Hematopoietic multipotent progenitor cell treated with erythropoietin and hydrocortisone succinate and interleukin-3 and kit ligand, for 4 days (in vitro differentiated cells): Measurements from ENCODE around the gene DHRS7.

ENCODE experiments used
- DNase-seq: peaks from one replicate; pipeline ENCODE4 v3.0.0-alpha.2; 2015

The DHRS7 gene

GRCh38 chr14:60164712-60165546, at the start of gene DHRS7:
Gene DHRS7, minus strand, starts transcription at chr14:60165398. Its CDS starts 89 bp downstream, at chr14:60165309.
- peak; percentile 93 for DNase-seq

- no peak for DNase-seq
These were observed 49.4 kb upstream of the DHRS7 start for GRCh38 chr14:60214415-60215126.

GRCh38 chr14:60214003-60214402, 48.8 kb upstream of the DHRS7 start:
- no peak for DNase-seq

GRCh38 chr14:60212503-60213371, 47.5 kb upstream of the DHRS7 start:
- no peak for DNase-seq

GRCh38 chr14:60211153-60211552, 46.0 kb upstream of the DHRS7 start:
- no peak for DNase-seq

- DNase-seq: no peak
These were observed 45.5 kb upstream of the DHRS7 start for GRCh38 chr14:60210703-60211102.

- peak; percentile 43 for DNase-seq
These were observed 41.8 kb upstream of the DHRS7 start for GRCh38 chr14:60206837-60207533.

- no peak for DNase-seq
These were observed 41.1 kb upstream of the DHRS7 start for GRCh38 chr14:60206249-60206670.

- no peak for DNase-seq
These were observed 39.9 kb upstream of the DHRS7 start for GRCh38 chr14:60204843-60205774.

GRCh38 chr14:60204104-60204842, 39.1 kb upstream of the DHRS7 start:
- DNase-seq: no peak

GRCh38 chr14:60199321-60199720, 34.1 kb upstream of the DHRS7 start:
- DNase-seq: no peak

- peak; percentile 18 for DNase-seq
These were observed 32.6 kb upstream of the DHRS7 start for GRCh38 chr14:60197629-60198303.

- DNase-seq: peak; percentile 89
These were observed 31.1 kb upstream of the DHRS7 start for GRCh38 chr14:60196291-60196690.

GRCh38 chr14:60195179-60195810, 30.1 kb upstream of the DHRS7 start:
- peak; percentile 79 for DNase-seq

- no peak for DNase-seq
These were observed 25.0 kb upstream of the DHRS7 start for GRCh38 chr14:60189923-60190840.

- DNase-seq: no peak
These were observed 23.5 kb upstream of the DHRS7 start for GRCh38 chr14:60188696-60189095.

GRCh38 chr14:60188115-60188514, 22.9 kb upstream of the DHRS7 start:
- peak; percentile 72 for DNase-seq

- DNase-seq: peak; percentile 57
These were observed 19.8 kb upstream of the DHRS7 start for GRCh38 chr14:60184905-60185555.
